SK-N-SH (cell line): ENCODE measurements around the gene MGAT5.

ENCODE experiments used
- FOXJ3 ChIP-seq: sonication (generic); formaldehyde crosslinking; IDR thresholded peaks from 2 replicates; pipeline ENCODE4 v1.5.1; 2020; ENCODE audit warnings: mild to moderate bottlenecking, missing genetic modification reagents
- FOXM1 ChIP-seq: IDR thresholded peaks from 2 replicates; pipeline ENCODE4 v1.4.0; 2012; ENCODE audit warnings: low read depth, mild to moderate bottlenecking
- MAX ChIP-seq: IDR thresholded peaks from 2 replicates; pipeline ENCODE4 v1.4.0; 2012; ENCODE audit warnings: low read depth
- NFIC ChIP-seq: IDR thresholded peaks from 2 replicates; pipeline ENCODE4 v1.4.0; 2012; ENCODE audit warnings: borderline replicate concordance
- RAD21 ChIP-seq: IDR thresholded peaks from 2 replicates; pipeline ENCODE4 v1.6.1; 2012; ENCODE audit warnings: mild to moderate bottlenecking, low read length
- REST ChIP-seq: IDR thresholded peaks from 2 replicates; pipeline ENCODE4 v1.6.1; 2012; ENCODE audit warnings: mild to moderate bottlenecking, low read depth, low read length, moderate library complexity
- TAF1 ChIP-seq: IDR thresholded peaks from 2 replicates; pipeline ENCODE4 v1.6.1; 2012; ENCODE audit warnings: low read depth, mild to moderate bottlenecking, low read length, moderate library complexity, borderline replicate concordance
- YY1 ChIP-seq: IDR thresholded peaks from 2 replicates; pipeline ENCODE4 v1.4.0; 2012; ENCODE audit warnings: low read depth, mild to moderate bottlenecking
- TF ChIP-seq, protein P1 (sequence below): fragments of 200-600 bp; sonication (generic); IDR thresholded peaks from 2 replicates; pipeline ENCODE4 v1.6.1; 2017; ENCODE audit warnings: antibody characterized with exemption, mild to moderate bottlenecking, moderate library complexity

DNA sequence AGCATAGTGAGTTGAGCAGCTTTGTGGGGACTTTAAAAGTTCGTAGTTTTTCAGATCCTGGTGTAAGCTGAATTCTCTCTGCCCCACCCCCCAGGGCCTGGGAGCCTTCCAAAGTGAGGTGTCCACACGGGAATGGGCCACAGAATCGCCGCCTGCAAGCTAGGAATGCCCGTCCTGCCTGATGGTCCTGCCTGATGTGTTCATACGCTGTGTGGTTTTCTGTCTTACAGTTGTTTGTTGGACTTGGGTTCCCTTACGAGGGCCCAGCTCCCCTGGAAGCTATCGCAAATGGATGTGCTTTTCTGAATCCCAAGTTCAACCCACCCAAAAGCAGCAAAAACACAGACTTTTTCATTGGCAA, 158.7 kb downstream of the MGAT5 start:
- TF ChIP-seq, protein P1, sequence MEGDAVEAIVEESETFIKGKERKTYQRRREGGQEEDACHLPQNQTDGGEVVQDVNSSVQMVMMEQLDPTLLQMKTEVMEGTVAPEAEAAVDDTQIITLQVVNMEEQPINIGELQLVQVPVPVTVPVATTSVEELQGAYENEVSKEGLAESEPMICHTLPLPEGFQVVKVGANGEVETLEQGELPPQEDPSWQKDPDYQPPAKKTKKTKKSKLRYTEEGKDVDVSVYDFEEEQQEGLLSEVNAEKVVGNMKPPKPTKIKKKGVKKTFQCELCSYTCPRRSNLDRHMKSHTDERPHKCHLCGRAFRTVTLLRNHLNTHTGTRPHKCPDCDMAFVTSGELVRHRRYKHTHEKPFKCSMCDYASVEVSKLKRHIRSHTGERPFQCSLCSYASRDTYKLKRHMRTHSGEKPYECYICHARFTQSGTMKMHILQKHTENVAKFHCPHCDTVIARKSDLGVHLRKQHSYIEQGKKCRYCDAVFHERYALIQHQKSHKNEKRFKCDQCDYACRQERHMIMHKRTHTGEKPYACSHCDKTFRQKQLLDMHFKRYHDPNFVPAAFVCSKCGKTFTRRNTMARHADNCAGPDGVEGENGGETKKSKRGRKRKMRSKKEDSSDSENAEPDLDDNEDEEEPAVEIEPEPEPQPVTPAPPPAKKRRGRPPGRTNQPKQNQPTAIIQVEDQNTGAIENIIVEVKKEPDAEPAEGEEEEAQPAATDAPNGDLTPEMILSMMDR: no peak
- no peak for TF ChIP-seq NFIC
- TF ChIP-seq FOXJ3: no peak
- no peak for TF ChIP-seq FOXM1
- no peak for TF ChIP-seq MAX
- no peak for TF ChIP-seq YY1
- no peak for TF ChIP-seq REST
- TF ChIP-seq RAD21: no peak
- TF ChIP-seq TAF1: no peak
